A673 (cell line): ENCODE data around the gene ANKHD1. TPM values are rescaled to one million over a fixed set of nuclear protein-coding genes. Genes with fewer than 3 reads are reported as not detected.

Source experiments
- BruUV-seq: library from RNA; stranded (reverse); fragments of 400-500 nt; replicated peaks from 2 replicates; lab custom pipeline; 2021; lab: Mats Ljungman, UMichigan
- CTCF ChIA-PET: fragments of 300-600 bp; sonication (Branson Sonifier 250); formaldehyde crosslinking; loops from one replicate; lab custom pipeline; 2022; ENCODE audit warnings: antibody characterized with exemption; lab: Charles Lee
- POLR2A ChIA-PET: fragments of 300-600 bp; sonication (Branson Sonifier 250); formaldehyde crosslinking; loops from one replicate; lab custom pipeline; 2022; ENCODE audit warnings: antibody characterized with exemption; ENCODE audit not compliant: low non-redundant PET; lab: Charles Lee
- DNase-seq: peaks from one replicate; pipeline ENCODE4 v3.0.0-alpha.2; 2015; ENCODE audit warnings: low spot score
- H3K27ac ChIP-seq: fragments of 200-600 bp; sonication (generic); 2 replicates; pipeline ENCODE4 v1.5.1; 2016; ENCODE audit warnings: mixed run types, low read depth, mild to moderate bottlenecking, mixed read lengths, antibody characterized with exemption, low read length; ENCODE audit not compliant: poor library complexity, severe bottlenecking
- H3K27me3 ChIP-seq: fragments of 200-600 bp; sonication (generic); replicated peaks from 2 replicates; pipeline ENCODE4 v1.6.1; 2017; ENCODE audit warnings: mixed run types, low read depth, mild to moderate bottlenecking, mixed read lengths, antibody characterized with exemption, low read length; ENCODE audit not compliant: insufficient read depth, poor library complexity
- H3K36me3 ChIP-seq: fragments of 200-600 bp; sonication (generic); 2 replicates; pipeline ENCODE4 v1.6.1; 2016; ENCODE audit warnings: mixed run types, mild to moderate bottlenecking, mixed read lengths, antibody characterized with exemption, low read length; ENCODE audit not compliant: insufficient read depth, poor library complexity, severe bottlenecking
- H3K4me1 ChIP-seq: fragments of 200-600 bp; sonication (generic); 2 replicates; pipeline ENCODE4 v1.6.1; 2017; ENCODE audit warnings: mixed run types, mild to moderate bottlenecking, mixed read lengths, antibody characterized with exemption, low read length; ENCODE audit not compliant: insufficient read depth, poor library complexity, severe bottlenecking
- H3K4me3 ChIP-seq: fragments of 200-600 bp; sonication (generic); 2 replicates; pipeline ENCODE4 v1.5.1; 2016; ENCODE audit warnings: low read depth, mixed run types, mild to moderate bottlenecking, mixed read lengths, low read length; ENCODE audit not compliant: poor library complexity, severe bottlenecking
- H3K9me3 ChIP-seq: fragments of 200-600 bp; sonication (generic); 2 replicates; pipeline ENCODE4 v1.6.1; 2016; ENCODE audit warnings: mixed run types, low read depth, mild to moderate bottlenecking, mixed read lengths, antibody characterized with exemption, low read length; ENCODE audit not compliant: poor library complexity, severe bottlenecking
- EZH2 ChIP-seq: fragments of 200-600 bp; sonication (generic); IDR thresholded peaks from 2 replicates; pipeline ENCODE4 v1.6.1; 2017; ENCODE audit warnings: borderline replicate concordance, low read depth, mild to moderate bottlenecking, mixed read lengths, antibody characterized with exemption, low read length; ENCODE audit not compliant: poor library complexity, severe bottlenecking
- intact Hi-C: fragments of 100-400 bp; cut with micrococcal nuclease; formaldehyde crosslinking; loops from one replicate; pipeline ENCODE4 v1.10.0; 2022; ENCODE audit not compliant: unreplicated experiment
- total RNA-seq: library from RNA; stranded (reverse); gene quantifications from 2 replicates; pipeline ENCODE4 v1.2.3, GENCODE V29; 2021
- TF ChIP-seq, protein P1 (sequence below): fragments of 300-800, 200-600 bp; sonication (generic); conservative IDR thresholded peaks from 2 replicates; pipeline ENCODE4 v1.5.1; 2017; ENCODE audit warnings: low read depth, mild to moderate bottlenecking, antibody characterized with exemption, low read length, moderate library complexity, mixed read lengths

The ANKHD1 gene
- total RNA-seq, 1 experiment from 2014 or later = 169 TPM

DNA sequence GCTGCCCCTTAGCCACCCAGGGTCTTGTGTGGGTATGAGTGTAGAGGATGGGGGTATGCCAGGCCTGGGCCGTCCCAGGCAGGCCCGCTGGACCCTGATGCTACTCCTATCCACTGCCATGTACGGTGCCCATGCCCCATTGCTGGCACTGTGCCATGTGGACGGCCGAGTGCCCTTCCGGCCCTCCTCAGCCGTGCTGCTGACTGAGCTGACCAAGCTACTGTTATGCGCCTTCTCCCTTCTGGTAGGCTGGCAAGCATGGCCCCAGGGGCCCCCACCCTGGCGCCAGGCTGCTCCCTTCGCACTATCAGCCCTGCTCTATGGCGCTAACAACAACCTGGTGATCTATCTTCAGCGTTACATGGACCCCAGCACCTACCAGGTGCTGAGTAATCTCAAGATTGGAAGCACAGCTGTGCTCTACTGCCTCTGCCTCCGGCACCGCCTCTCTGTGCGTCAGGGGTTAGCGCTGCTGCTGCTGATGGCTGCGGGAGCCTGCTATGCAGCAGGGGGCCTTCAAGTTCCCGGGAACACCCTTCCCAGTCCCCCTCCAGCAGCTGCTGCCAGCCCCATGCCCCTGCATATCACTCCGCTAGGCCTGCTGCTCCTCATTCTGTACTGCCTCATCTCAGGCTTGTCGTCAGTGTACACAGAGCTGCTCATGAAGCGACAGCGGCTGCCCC, 165.6 kb downstream of the ANKHD1 start:
- POLR2A ChIA-PET = no interaction called here

DNA sequence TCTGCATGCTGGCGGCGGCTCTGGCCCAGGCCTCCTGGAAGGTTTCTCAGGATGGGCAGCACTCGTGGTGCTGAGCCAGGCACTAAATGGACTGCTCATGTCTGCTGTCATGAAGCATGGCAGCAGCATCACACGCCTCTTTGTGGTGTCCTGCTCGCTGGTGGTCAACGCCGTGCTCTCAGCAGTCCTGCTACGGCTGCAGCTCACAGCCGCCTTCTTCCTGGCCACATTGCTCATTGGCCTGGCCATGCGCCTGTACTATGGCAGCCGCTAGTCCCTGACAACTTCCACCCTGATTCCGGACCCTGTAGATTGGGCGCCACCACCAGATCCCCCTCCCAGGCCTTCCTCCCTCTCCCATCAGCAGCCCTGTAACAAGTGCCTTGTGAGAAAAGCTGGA, 166.2 kb downstream of the ANKHD1 start:
- TF ChIP-seq EZH2 = no peak
- TF ChIP-seq, protein P1, sequence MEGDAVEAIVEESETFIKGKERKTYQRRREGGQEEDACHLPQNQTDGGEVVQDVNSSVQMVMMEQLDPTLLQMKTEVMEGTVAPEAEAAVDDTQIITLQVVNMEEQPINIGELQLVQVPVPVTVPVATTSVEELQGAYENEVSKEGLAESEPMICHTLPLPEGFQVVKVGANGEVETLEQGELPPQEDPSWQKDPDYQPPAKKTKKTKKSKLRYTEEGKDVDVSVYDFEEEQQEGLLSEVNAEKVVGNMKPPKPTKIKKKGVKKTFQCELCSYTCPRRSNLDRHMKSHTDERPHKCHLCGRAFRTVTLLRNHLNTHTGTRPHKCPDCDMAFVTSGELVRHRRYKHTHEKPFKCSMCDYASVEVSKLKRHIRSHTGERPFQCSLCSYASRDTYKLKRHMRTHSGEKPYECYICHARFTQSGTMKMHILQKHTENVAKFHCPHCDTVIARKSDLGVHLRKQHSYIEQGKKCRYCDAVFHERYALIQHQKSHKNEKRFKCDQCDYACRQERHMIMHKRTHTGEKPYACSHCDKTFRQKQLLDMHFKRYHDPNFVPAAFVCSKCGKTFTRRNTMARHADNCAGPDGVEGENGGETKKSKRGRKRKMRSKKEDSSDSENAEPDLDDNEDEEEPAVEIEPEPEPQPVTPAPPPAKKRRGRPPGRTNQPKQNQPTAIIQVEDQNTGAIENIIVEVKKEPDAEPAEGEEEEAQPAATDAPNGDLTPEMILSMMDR = no peak
- POLR2A ChIA-PET = no interaction called here

More for the DNA sequence above, 165.6 kb downstream of the ANKHD1 start:
- no TSS peak for BruUV-seq
- H3K4me1 ChIP-seq = peaks cover 15% of the 10 kb centered on the region
- TF ChIP-seq EZH2 = no peak
- TF ChIP-seq, protein P1 = no peak
- peaks cover 21% of the 10 kb centered on the region for H3K36me3 ChIP-seq
- intact Hi-C loops = no loop called here
- H3K4me3 ChIP-seq = no peak overlapping the region
- no peak overlapping the region for H3K27ac ChIP-seq
- CTCF ChIA-PET = no interaction called here
- no peak for DNase-seq
- no peaks in the 10 kb centered on the region for H3K27me3 ChIP-seq
- no peaks in the 10 kb centered on the region for H3K9me3 ChIP-seq

DNA sequence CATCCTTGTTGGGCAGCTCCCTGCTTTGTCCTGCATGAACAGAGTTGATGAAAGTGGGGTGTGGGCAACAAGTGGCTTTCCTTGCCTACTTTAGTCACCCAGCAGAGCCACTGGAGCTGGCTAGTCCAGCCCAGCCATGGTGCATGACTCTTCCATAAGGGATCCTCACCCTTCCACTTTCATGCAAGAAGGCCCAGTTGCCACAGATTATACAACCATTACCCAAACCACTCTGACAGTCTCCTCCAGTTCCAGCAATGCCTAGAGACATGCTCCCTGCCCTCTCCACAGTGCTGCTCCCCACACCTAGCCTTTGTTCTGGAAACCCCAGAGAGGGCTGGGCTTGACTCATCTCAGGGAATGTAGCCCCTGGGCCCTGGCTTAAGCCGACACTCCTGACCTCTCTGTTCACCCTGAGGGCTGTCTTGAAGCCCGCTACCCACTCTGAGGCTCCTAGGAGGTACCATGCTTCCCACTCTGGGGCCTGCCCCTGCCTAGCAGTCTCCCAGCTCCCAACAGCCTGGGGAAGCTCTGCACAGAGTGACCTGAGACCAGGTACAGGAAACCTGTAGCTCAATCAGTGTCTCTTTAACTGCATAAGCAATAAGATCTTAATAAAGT, 166.9 kb downstream of the ANKHD1 start:
- CTCF ChIA-PET = no interaction called here
- POLR2A ChIA-PET = no interaction called here
- no peaks in the 10 kb centered on the region for H3K9me3 ChIP-seq
- peaks cover 10% of the 10 kb centered on the region for H3K4me1 ChIP-seq
- BruUV-seq = no TSS peak
- H3K27me3 ChIP-seq = no peaks in the 10 kb centered on the region
- H3K4me3 ChIP-seq = no peak overlapping the region
- H3K36me3 ChIP-seq = peaks cover 21% of the 10 kb centered on the region
- TF ChIP-seq, protein P1 = no peak
- no peak for TF ChIP-seq EZH2
- DNase-seq = no peak
- intact Hi-C loops = no loop called here
- no peak overlapping the region for H3K27ac ChIP-seq

More for the DNA sequence above, 166.2 kb downstream of the ANKHD1 start:
- Histone ChIP-seq H3K27me3 (no peaks in the 10 kb centered on the region), H3K4me1 (peaks cover 15% of the 10 kb centered on the region), H3K9me3 (no peaks in the 10 kb centered on the region), H3K4me3 (no peak overlapping the region), H3K27ac (no peak overlapping the region), H3K36me3 (peaks cover 21% of the 10 kb centered on the region)
- BruUV-seq = no TSS peak
- CTCF ChIA-PET = no interaction called here
- no peak for DNase-seq
- intact Hi-C loops = no loop called here
